IMR-90 (cell line): ENCODE results near the gene RTN3. TPM values are rescaled to one million over a fixed set of nuclear protein-coding genes. Genes with fewer than 3 reads are reported as not detected.

ENCODE experiments used
- ATAC-seq: fragments of 200-7000 bp; cut with Tn5 transposase; 2 replicates; pipeline ENCODE4 v1.9.1; 2020; ENCODE audit warnings: low read depth, mild to moderate bottlenecking, moderate library complexity
- BruUV-seq: library from RNA; stranded (reverse); fragments of 400-500 nt; replicated peaks from 2 replicates; lab custom pipeline; 2021; lab: Mats Ljungman, UMichigan
- CTCF ChIA-PET: fragments of 300-600 bp; formaldehyde crosslinking; extraction: SDS; loops from one replicate; lab custom pipeline; 2021; ENCODE audit warnings: antibody characterized with exemption; lab: Yijun Ruan, JAX
- POLR2A ChIA-PET: fragments of 300-600 bp; sonication (Branson Sonifier 250); formaldehyde crosslinking; loops from one replicate; lab custom pipeline; 2022; ENCODE audit warnings: antibody characterized with exemption; ENCODE audit not compliant: unreplicated experiment; lab: Charles Lee
- DNase-seq: peaks from one replicate; pipeline ENCODE4 v3.0.0; 2013
- H2AFZ ChIP-seq: replicated peaks from 2 replicates; pipeline ENCODE3; 2013; ENCODE audit warnings: low read length, mild to moderate bottlenecking; ENCODE audit not compliant: poor library complexity
- H2AK5ac ChIP-seq: 2 replicates; pipeline ENCODE4 v1.6.1; 2013; ENCODE audit warnings: low read depth, low read length, inconsistent platforms
- H2AK9ac ChIP-seq: replicated peaks from 2 replicates; pipeline ENCODE3; 2013; ENCODE audit warnings: mild to moderate bottlenecking, low read depth, low read length, moderate library complexity; ENCODE audit not compliant: poor library complexity
- H2BK120ac ChIP-seq: 2 replicates; pipeline ENCODE4 v1.6.1; 2013; ENCODE audit warnings: low read depth, low read length, inconsistent platforms
- H2BK15ac ChIP-seq: 3 replicates; pipeline ENCODE4 v1.6.1; 2013; ENCODE audit warnings: low read depth, low read length, inconsistent platforms
- H2BK20ac ChIP-seq: 2 replicates; pipeline ENCODE4 v1.6.1; 2013; ENCODE audit warnings: low read depth, mild to moderate bottlenecking, inconsistent platforms, low read length, moderate library complexity
- H2BK5ac ChIP-seq: 2 replicates; pipeline ENCODE4 v1.6.1; 2013; ENCODE audit warnings: mild to moderate bottlenecking, low read depth, low read length, inconsistent platforms; ENCODE audit not compliant: poor library complexity, severe bottlenecking
- H3K14ac ChIP-seq: replicated peaks from 2 replicates; pipeline ENCODE4 v1.6.1; 2013; ENCODE audit warnings: low read depth, low read length, inconsistent platforms
- H3K18ac ChIP-seq: 2 replicates; pipeline ENCODE4 v1.6.1; 2013; ENCODE audit warnings: low read depth, low read length, control low read depth
- H3K23ac ChIP-seq: 2 replicates; pipeline ENCODE4 v1.6.1; 2013; ENCODE audit warnings: low read depth, low read length, inconsistent platforms
- H3K27ac ChIP-seq: 2 replicates; pipeline ENCODE4 v1.5.1; 2013; ENCODE audit warnings: mild to moderate bottlenecking, control low read depth, low read length; ENCODE audit not compliant: insufficient read depth
- H3K27me3 ChIP-seq: 2 replicates; pipeline ENCODE4 v1.6.1; 2013; ENCODE audit warnings: low read length; ENCODE audit not compliant: control insufficient read depth, insufficient read depth
- H3K36me3 ChIP-seq: 2 replicates; pipeline ENCODE4 v1.6.1; 2013; ENCODE audit warnings: low read length, mixed read lengths; ENCODE audit not compliant: control insufficient read depth, insufficient read depth
- H3K4ac ChIP-seq: 2 replicates; pipeline ENCODE4 v1.6.1; 2013; ENCODE audit warnings: low read depth, low read length, inconsistent platforms
- H3K4me1 ChIP-seq: 2 replicates; pipeline ENCODE4 v1.6.1; 2013; ENCODE audit warnings: low read length, mixed read lengths; ENCODE audit not compliant: control insufficient read depth, insufficient read depth
- H3K4me2 ChIP-seq: 2 replicates; pipeline ENCODE4 v1.6.1; 2013; ENCODE audit warnings: low read depth, mild to moderate bottlenecking, control low read depth, low read length, moderate library complexity
- H3K4me3 ChIP-seq: 2 replicates; pipeline ENCODE4 v1.5.1; 2013; ENCODE audit warnings: low read depth, mild to moderate bottlenecking, control low read depth, low read length, moderate library complexity; ENCODE audit not compliant: insufficient read depth
- H3K56ac ChIP-seq: 2 replicates; pipeline ENCODE4 v1.6.1; 2013; ENCODE audit warnings: low read length, inconsistent platforms; ENCODE audit not compliant: insufficient read depth; ENCODE audit errors: extremely low read depth
- H3K79me1 ChIP-seq, 2 experiments: 2 replicates each; pipeline ENCODE4 v1.6.1; 2013; ENCODE audit warnings: low read length in 2 of 2, inconsistent platforms in 1 of 2, low read depth in 1 of 2
- H3K9ac ChIP-seq: 2 replicates; pipeline ENCODE4 v1.6.1; 2013; ENCODE audit warnings: low read depth, low read length, control low read depth
- H3K9me1 ChIP-seq: 2 replicates; pipeline ENCODE4 v1.6.1; 2013; ENCODE audit warnings: low read length, inconsistent platforms; ENCODE audit not compliant: insufficient read depth
- H3K9me3 ChIP-seq: 2 replicates; pipeline ENCODE4 v1.6.1; 2013; ENCODE audit warnings: low read length; ENCODE audit not compliant: control insufficient read depth, insufficient read depth
- H4K20me1 ChIP-seq: 2 replicates; pipeline ENCODE4 v1.6.1; 2013; ENCODE audit warnings: low read length, inconsistent platforms; ENCODE audit not compliant: insufficient read depth
- H4K5ac ChIP-seq: 2 replicates; pipeline ENCODE4 v1.6.1; 2013; ENCODE audit warnings: mild to moderate bottlenecking, low read depth, low read length, control low read depth
- H4K8ac ChIP-seq, 2 experiments: 2 replicates each; pipeline ENCODE4 v1.6.1; 2013; ENCODE audit warnings: low read depth in 2 of 2, low read length in 2 of 2, control low read depth in 1 of 2, inconsistent platforms in 1 of 2
- H4K91ac ChIP-seq: 2 replicates; pipeline ENCODE4 v1.6.1; 2013; ENCODE audit warnings: low read depth, low read length, inconsistent platforms; ENCODE audit not compliant: insufficient read depth
- BHLHE40 ChIP-seq: fragments of 150-350 bp; IDR thresholded peaks from 2 replicates; pipeline ENCODE4 v1.6.1; 2016; ENCODE audit warnings: mild to moderate bottlenecking, low read depth, low read length
- CEBPB ChIP-seq: IDR thresholded peaks from 2 replicates; pipeline ENCODE4 v1.6.1; 2012; ENCODE audit warnings: low read depth, low read length, improper control_type of control experiment
- CHD1 ChIP-seq: IDR thresholded peaks from 2 replicates; pipeline ENCODE4 v1.6.1; 2012; ENCODE audit warnings: low read depth, low read length, improper control_type of control experiment
- FOS ChIP-seq: fragments of 150-350 bp; IDR thresholded peaks from 2 replicates; pipeline ENCODE4 v1.6.1; 2016; ENCODE audit warnings: low read depth, low read length
- MAFK ChIP-seq: IDR thresholded peaks from 2 replicates; pipeline ENCODE4 v1.6.1; 2012; ENCODE audit warnings: low read depth, low read length, improper control_type of control experiment
- MAZ ChIP-seq: IDR thresholded peaks from 2 replicates; pipeline ENCODE4 v1.6.1; 2012; ENCODE audit warnings: low read depth, mild to moderate bottlenecking, low read length, improper control_type of control experiment, moderate library complexity, borderline replicate concordance
- MXI1 ChIP-seq: IDR thresholded peaks from 2 replicates; pipeline ENCODE4 v1.6.1; 2012; ENCODE audit warnings: low read depth, mild to moderate bottlenecking, low read length, moderate library complexity, borderline replicate concordance
- NFE2L2 ChIP-seq: fragments of 150-350 bp; IDR thresholded peaks from 2 replicates; pipeline ENCODE4 v1.6.1; 2016; ENCODE audit warnings: low read depth, mild to moderate bottlenecking, low read length
- POLR2A ChIP-seq: IDR thresholded peaks from 2 replicates; pipeline ENCODE4 v1.6.1; 2012; ENCODE audit warnings: mild to moderate bottlenecking, low read depth, low read length
- RAD21 ChIP-seq: IDR thresholded peaks from 2 replicates; pipeline ENCODE4 v1.6.1; 2012; ENCODE audit warnings: low read length, improper control_type of control experiment
- RCOR1 ChIP-seq: IDR thresholded peaks from 2 replicates; pipeline ENCODE4 v1.6.1; 2012; ENCODE audit warnings: mild to moderate bottlenecking, low read length, improper control_type of control experiment; ENCODE audit not compliant: insufficient replicate concordance
- RFX5 ChIP-seq: IDR thresholded peaks from 2 replicates; pipeline ENCODE4 v1.8.0; 2012; ENCODE audit warnings: low read depth, mild to moderate bottlenecking, low read length, moderate library complexity
- SMC3 ChIP-seq: fragments of 150-350 bp; IDR thresholded peaks from 2 replicates; pipeline ENCODE4 v1.6.1; 2016; ENCODE audit warnings: low read depth, mild to moderate bottlenecking, antibody characterized with exemption, low read length, moderate library complexity
- WGBS, 2 experiments: methylation state at CpG; one replicate each; pipeline versions ENCODE4 v1.1.5 to v1.1.7; 2013; ENCODE audit warnings: missing lambda C conversion rate in 2 of 2; ENCODE audit not compliant: insufficient read length in 1 of 2; ENCODE audit errors: extremely low coverage in 2 of 2; 5-methylcytosine and 5-hydroxymethylcytosine counted together
- dilution Hi-C: fragments of 300-500 bp; cut with HindIII; formaldehyde crosslinking; loops from one replicate; pipeline ENCODE4 v1.14.3; 2018; ENCODE audit warnings: low sequenced_read_pairs; ENCODE audit not compliant: unreplicated experiment
- in situ Hi-C: fragments of 300-500 bp; cut with MboI; formaldehyde crosslinking; loops from 3 replicates; pipeline ENCODE4 v1.14.3; 2019; ENCODE audit warnings: low sequenced_read_pairs, inconsistent platforms, mixed read lengths
- intact Hi-C: fragments of 100-400 bp; cut with micrococcal nuclease; formaldehyde crosslinking; loops from 2 replicates; pipeline ENCODE4 v1.10.0; 2022
- polyA plus RNA-seq, 3 experiments: library from polyadenylated mRNA; depleted of rRNA; stranded (reverse); fragments of >200 nt; gene quantifications; 2 replicates each; pipeline ENCODE4 v1.2.3, GENCODE V29; 2012; ENCODE audit warnings: low replicate concordance in 1 of 3
- total RNA-seq: library from RNA; depleted of rRNA; stranded (reverse); fragments of >200 nt; gene quantifications from 2 replicates; pipeline ENCODE4 v1.2.3, GENCODE V29; 2012
- TF ChIP-seq, protein P1 (sequence below): fragments of 150-350 bp; IDR thresholded peaks from 2 replicates; pipeline ENCODE4 v1.6.1; 2016; ENCODE audit warnings: low read depth, mild to moderate bottlenecking, low read length, moderate library complexity, borderline replicate concordance
- TF ChIP-seq, protein P2 (sequence below): fragments of 150-350 bp; IDR thresholded peaks from 2 replicates; pipeline ENCODE4 v1.6.1; 2017; ENCODE audit warnings: mild to moderate bottlenecking, antibody characterized with exemption, low read length, low read depth
- TF ChIP-seq, protein P3 (sequence below): conservative IDR thresholded peaks from 2 replicates; pipeline ENCODE4 v1.5.1; 2012; ENCODE audit warnings: mild to moderate bottlenecking, low read depth, low read length, improper control_type of control experiment

RTN3 gene
- total and polyA plus RNA-seq, 2 of the 4 experiments (the other 2 are of a cell fraction): 31.2 to 64.6 TPM

DNA sequence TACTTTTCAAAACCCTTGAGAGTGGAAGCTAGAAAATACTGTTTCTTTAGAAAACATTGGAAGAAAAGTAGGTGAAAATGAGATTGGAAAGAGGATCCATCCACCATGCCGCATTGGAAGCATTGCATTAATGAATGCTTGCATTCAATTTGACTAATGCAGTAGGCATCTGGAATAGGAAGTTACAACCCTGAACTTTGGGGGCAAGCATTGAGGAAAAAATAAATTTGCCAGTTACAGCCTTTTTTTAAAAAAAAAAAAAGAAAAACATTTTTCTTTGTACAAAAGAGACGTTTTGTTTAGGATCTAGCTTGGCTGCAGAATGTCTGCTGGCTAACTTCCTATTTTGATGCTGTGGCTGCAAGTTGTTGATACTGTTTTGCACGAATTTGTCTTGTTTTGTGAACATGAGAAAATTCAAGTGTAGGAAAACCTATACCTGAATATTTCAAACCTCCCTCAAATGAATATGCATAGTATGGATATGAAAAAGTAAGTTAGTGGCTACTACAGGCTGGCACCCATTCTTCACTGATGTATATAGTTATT lies 28.1 kb downstream of the RTN3 start:
- no CpG with 5 or more reads among the region's 3 CpGs for WGBS, 2 experiments
- no peak overlapping the region for H3K4ac ChIP-seq
- H3K4me1 ChIP-seq: peaks cover 4% of the 10 kb centered on the region
- no peak overlapping the region for H4K5ac ChIP-seq
- H3K18ac ChIP-seq: no peak overlapping the region
- DNase-seq (peak; percentile 18), ATAC-seq (no peak; the same call in 1 of the 2 replicates)
- peaks cover 14 to 75% of the 10 kb centered on the region in 2 experiments for H3K79me1 ChIP-seq
- no peak overlapping the region for H4K91ac ChIP-seq
- no peaks in the 10 kb centered on the region for H3K9me1 ChIP-seq
- CTCF ChIA-PET: interaction anchor here (0.6 kb wide), 2 partner anchors 11 to 15 kb away, joined by 3 to 6 read pairs; no protein-coding TSS in a partner anchor
- H3K9ac ChIP-seq: no peak overlapping the region
- no peak overlapping the region for H2AK9ac ChIP-seq
- H3K27ac ChIP-seq: no peak overlapping the region
- H2BK20ac ChIP-seq: no peak overlapping the region
- in situ Hi-C loops: no loop called here
- H4K8ac ChIP-seq: no peak overlapping the region
- intact Hi-C loops: no loop called here
- peaks cover under 1% of the 10 kb centered on the region; the same call in 1 of the 2 replicates for H3K36me3 ChIP-seq
- peaks cover 37% of the 10 kb centered on the region for H4K20me1 ChIP-seq
- H3K4me3 ChIP-seq: no peak overlapping the region
- no peaks in the 10 kb centered on the region for H3K9me3 ChIP-seq
- no peak overlapping the region for H2BK15ac ChIP-seq
- POLR2A ChIA-PET: no interaction called here
- TF ChIP-seq NFE2L2 (no peak), MAFK (no peak), POLR2A (no peak), BHLHE40 (no peak), CEBPB (no peak), MXI1 (no peak), MAZ (no peak), FOS (no peak), RAD21 (no peak), CHD1 (no peak), RCOR1 (no peak), RFX5 (no peak), SMC3 (no peak)
- TF ChIP-seq, protein P1, sequence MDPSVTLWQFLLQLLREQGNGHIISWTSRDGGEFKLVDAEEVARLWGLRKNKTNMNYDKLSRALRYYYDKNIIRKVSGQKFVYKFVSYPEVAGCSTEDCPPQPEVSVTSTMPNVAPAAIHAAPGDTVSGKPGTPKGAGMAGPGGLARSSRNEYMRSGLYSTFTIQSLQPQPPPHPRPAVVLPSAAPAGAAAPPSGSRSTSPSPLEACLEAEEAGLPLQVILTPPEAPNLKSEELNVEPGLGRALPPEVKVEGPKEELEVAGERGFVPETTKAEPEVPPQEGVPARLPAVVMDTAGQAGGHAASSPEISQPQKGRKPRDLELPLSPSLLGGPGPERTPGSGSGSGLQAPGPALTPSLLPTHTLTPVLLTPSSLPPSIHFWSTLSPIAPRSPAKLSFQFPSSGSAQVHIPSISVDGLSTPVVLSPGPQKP: no peak
- TF ChIP-seq, protein P2, sequence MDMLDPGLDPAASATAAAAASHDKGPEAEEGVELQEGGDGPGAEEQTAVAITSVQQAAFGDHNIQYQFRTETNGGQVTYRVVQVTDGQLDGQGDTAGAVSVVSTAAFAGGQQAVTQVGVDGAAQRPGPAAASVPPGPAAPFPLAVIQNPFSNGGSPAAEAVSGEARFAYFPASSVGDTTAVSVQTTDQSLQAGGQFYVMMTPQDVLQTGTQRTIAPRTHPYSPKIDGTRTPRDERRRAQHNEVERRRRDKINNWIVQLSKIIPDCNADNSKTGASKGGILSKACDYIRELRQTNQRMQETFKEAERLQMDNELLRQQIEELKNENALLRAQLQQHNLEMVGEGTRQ: no peak
- TF ChIP-seq, protein P3, sequence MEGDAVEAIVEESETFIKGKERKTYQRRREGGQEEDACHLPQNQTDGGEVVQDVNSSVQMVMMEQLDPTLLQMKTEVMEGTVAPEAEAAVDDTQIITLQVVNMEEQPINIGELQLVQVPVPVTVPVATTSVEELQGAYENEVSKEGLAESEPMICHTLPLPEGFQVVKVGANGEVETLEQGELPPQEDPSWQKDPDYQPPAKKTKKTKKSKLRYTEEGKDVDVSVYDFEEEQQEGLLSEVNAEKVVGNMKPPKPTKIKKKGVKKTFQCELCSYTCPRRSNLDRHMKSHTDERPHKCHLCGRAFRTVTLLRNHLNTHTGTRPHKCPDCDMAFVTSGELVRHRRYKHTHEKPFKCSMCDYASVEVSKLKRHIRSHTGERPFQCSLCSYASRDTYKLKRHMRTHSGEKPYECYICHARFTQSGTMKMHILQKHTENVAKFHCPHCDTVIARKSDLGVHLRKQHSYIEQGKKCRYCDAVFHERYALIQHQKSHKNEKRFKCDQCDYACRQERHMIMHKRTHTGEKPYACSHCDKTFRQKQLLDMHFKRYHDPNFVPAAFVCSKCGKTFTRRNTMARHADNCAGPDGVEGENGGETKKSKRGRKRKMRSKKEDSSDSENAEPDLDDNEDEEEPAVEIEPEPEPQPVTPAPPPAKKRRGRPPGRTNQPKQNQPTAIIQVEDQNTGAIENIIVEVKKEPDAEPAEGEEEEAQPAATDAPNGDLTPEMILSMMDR: no peak
- H2BK5ac ChIP-seq: no peak overlapping the region
- no peak overlapping the region for H2BK120ac ChIP-seq
- dilution Hi-C loops: no loop called here
- no peak overlapping the region for H2AK5ac ChIP-seq
- H3K27me3 ChIP-seq: no peaks in the 10 kb centered on the region
- no peak overlapping the region for H2AFZ ChIP-seq
- BruUV-seq: no TSS peak
- peak overlapping the region; percentile 34; the same call in 1 of the 2 replicates for H3K4me2 ChIP-seq
- no peak overlapping the region for H3K56ac ChIP-seq
- H3K14ac ChIP-seq: no peak overlapping the region
- no peak overlapping the region for H3K23ac ChIP-seq
